Suppressor macrophage treated with lipopolysaccharide for 1 hour (primary cell): ENCODE results near the gene TREX2.

ENCODE experiments used
- DNase-seq, 3 donors: peaks; one replicate each; pipeline ENCODE4 v3.0.0-alpha.2; 2020 to 2022

The TREX2 gene

GRCh38 chrX:153433161-153433680 is 12.6 kb downstream of the TREX2 start:
- no peak for DNase-seq

- no peak for DNase-seq
Measured at GRCh38 chrX:153430796-153431195, 15.1 kb downstream of the TREX2 start.

- no peak for DNase-seq
Measured at GRCh38 chrX:153426204-153426603, 19.7 kb downstream of the TREX2 start.

- DNase-seq = no peak
Measured at GRCh38 chrX:153423652-153424051, 22.2 kb downstream of the TREX2 start.

- DNase-seq = no peak
Measured at GRCh38 chrX:153421856-153422255, 24.0 kb downstream of the TREX2 start.

- DNase-seq = no peak
Measured at GRCh38 chrX:153420851-153421599, 24.8 kb downstream of the TREX2 start.

GRCh38 chrX:153417637-153418036 is 28.2 kb downstream of the TREX2 start:
- DNase-seq = no peak

- DNase-seq = peak in 2 of 3 donors; percentile 19 to 20
Measured at GRCh38 chrX:153416781-153417450, 28.9 kb downstream of the TREX2 start.

- DNase-seq = peak; percentile 49 to 72 (median 67)
Measured at GRCh38 chrX:153414856-153415510, 30.9 kb downstream of the TREX2 start.

- no peak for DNase-seq
Measured at GRCh38 chrX:153413731-153414130, 32.1 kb downstream of the TREX2 start.

- no peak for DNase-seq
Measured at GRCh38 chrX:153412746-153413720, 32.8 kb downstream of the TREX2 start.

- DNase-seq = peak; percentile 44 to 52 (median 47)
Measured at GRCh38 chrX:153411988-153412574, 33.8 kb downstream of the TREX2 start.

GRCh38 chrX:153411255-153411987 is 34.4 kb downstream of the TREX2 start, which contains the start of gene ZFP92:
Gene ZFP92, plus strand, starts transcription at chrX:153411472. Its CDS starts 6,851 bp downstream, at chrX:153418323.
- peak; percentile 60 to 84 (median 69) for DNase-seq

- no peak for DNase-seq
Measured at GRCh38 chrX:153410888-153411254, 35.0 kb downstream of the TREX2 start.

- DNase-seq = no peak
Measured at GRCh38 chrX:153410373-153410772, 35.5 kb downstream of the TREX2 start.

- no peak for DNase-seq
Measured at GRCh38 chrX:153409414-153410101, 36.3 kb downstream of the TREX2 start.

GRCh38 chrX:153408871-153409351 is 36.9 kb downstream of the TREX2 start:
- DNase-seq = no peak

GRCh38 chrX:153408221-153408721 is 37.6 kb downstream of the TREX2 start:
- no peak for DNase-seq

- no peak for DNase-seq
Measured at GRCh38 chrX:153407736-153408135, 38.1 kb downstream of the TREX2 start.

GRCh38 chrX:153406903-153407302 is 39.0 kb downstream of the TREX2 start:
- no peak for DNase-seq
